Dermis microvascular lymphatic vessel endothelial cell (primary cell): ENCODE measurements around the gene IGLL1. TPM values are rescaled to one million over a fixed set of nuclear protein-coding genes. Genes with fewer than 3 reads are reported as not detected.
"Not testable (repeated sequence)": the region's sequence is repeated elsewhere in the genome, so short reads cannot be mapped to it uniquely, and the experiment has no call there.

Experiments used
- DNase-seq, 2 donors: peaks; one replicate each; pipeline versions ENCODE4 v3.0.0 to v3.0.0-alpha.2; 2010; ENCODE audit warnings: low read depth in 2 of 2
- total RNA-seq: library from RNA; depleted of rRNA; stranded (reverse); fragments of >200 nt; gene quantifications from 2 replicates; pipeline ENCODE4 v1.2.1, GENCODE V29; 2014

IGLL1 gene
- total RNA-seq, 1 donor from 2014 or later, result not detected

- peak; percentile 76 to 93 for DNase-seq
These were observed 11.2 kb upstream of the IGLL1 start for GRCh38 chr22:23591201-23591791.

DNA sequence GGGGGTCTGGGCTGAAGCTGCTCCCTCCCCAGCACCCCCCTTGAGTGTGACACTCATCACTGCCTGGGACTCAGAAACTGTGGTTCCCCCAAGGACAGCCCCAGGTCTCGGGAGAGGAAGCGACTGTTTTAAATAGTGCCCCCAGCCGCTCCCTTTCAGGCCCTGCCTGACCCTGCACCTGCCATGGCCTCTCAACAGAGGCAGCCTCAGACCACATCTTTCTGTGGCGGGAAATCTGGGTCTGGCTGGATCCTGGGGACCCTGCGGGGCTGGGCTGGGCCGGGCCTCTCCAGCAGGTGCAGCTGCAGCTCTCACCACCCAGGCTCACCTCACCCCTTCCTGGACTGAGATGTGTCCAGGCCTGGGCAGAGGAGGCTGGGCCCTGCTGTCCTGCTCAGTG lies 3.7 kb upstream of the IGLL1 start:
- no peak for DNase-seq

DNA sequence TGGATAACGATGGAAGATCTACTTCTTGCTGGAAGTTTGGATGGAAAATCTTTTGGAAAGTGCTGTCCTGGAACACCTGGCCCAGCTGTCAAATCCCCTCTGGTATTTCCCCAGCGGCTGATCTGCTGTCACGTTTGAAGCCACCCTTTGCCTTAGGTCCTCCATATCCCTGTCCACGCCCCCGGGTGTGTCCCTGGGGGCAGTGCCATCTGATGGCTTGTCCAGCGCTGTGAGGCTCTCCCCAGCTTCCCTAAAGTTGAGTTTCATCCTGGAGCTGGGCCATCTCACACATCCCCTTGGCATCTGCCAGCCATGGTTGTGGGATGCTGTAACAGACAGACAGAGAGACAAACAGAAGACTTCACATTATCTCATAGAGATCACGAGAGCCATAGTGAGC lies 3.1 kb upstream of the IGLL1 start:
- DNase-seq, result no peak

GRCh38 chr22:23581260-23581650 lies 1.2 kb upstream of the IGLL1 start:
- no peak for DNase-seq

GRCh38 chr22:23580576-23581259 lies 628 bp upstream of the IGLL1 start:
- DNase-seq, result no peak

DNA sequence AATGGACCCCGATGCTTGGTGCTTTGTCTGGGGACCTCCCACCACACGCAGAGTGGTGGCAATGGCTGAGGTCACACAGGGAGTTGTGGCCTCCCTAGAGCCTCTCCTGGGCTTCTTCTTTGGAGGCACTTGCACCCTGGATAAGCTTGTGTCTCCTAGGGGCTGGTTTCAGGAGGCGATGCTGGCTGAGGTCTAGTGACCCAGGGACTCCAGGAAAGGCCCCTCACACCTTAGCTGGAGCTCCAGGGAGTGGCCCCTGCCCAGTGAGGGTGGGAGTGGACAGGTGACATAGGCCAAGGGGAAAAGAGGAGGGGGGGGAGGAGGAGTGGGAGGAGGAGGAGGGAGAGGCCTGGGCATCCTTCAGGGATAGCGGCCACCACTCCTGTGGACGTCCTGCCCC lies 810 bp downstream of the IGLL1 start:
- no peak for DNase-seq

DNA sequence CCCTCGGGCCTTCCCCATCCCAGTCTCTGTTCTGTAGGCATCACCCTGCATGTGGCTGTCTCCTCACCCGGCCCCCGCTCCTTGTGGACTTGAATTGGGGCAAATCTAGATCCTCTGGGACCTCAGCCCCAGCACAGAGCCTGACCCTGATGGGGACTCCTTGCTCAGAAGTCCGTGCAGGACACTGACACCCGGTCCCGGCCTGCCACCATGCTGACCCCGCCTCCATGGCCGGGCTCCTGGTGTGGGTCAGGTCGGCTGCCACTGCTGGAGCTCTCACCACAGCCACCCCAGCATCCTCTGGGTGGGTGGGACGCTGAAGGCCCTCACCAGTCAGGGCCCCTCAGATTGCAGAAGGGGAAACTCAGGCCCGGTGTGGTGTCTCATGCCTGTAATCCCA lies 1.8 kb downstream of the IGLL1 start:
- no peak for DNase-seq

GRCh38 chr22:23576681-23577080 lies 3.4 kb downstream of the IGLL1 start:
- no peak for DNase-seq

- no peak for DNase-seq
These were observed 4.5 kb downstream of the IGLL1 start for GRCh38 chr22:23575601-23576000.

DNA sequence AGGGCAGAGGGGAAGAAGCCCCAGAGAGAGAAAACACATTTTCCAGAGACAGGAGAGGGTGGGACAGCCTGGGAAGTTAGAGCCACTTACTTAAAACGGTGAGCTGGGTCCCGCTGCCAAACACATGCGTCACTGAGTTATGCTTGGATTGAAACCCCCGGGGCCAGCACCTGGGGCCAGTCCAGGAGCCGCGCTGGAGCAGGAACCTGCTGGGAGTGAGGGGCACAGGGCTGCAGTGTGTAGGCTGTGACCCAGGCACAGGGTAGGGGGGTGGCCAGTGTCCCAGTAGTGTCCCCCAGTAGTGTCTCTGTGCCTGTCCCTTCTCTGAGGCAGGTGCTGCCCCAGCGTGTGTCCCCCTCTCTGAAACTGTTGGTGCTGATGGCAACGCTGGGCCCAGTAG lies 5.2 kb downstream of the IGLL1 start:
- no peak for DNase-seq

- no peak for DNase-seq
These were observed 5.7 kb downstream of the IGLL1 start for GRCh38 chr22:23574371-23574811.

- DNase-seq, result not testable (repeated sequence)
These were observed 6.3 kb downstream of the IGLL1 start for GRCh38 chr22:23573701-23574235.

GRCh38 chr22:23573106-23573505 lies 7.0 kb downstream of the IGLL1 start:
- DNase-seq, result not testable (repeated sequence)

DNA sequence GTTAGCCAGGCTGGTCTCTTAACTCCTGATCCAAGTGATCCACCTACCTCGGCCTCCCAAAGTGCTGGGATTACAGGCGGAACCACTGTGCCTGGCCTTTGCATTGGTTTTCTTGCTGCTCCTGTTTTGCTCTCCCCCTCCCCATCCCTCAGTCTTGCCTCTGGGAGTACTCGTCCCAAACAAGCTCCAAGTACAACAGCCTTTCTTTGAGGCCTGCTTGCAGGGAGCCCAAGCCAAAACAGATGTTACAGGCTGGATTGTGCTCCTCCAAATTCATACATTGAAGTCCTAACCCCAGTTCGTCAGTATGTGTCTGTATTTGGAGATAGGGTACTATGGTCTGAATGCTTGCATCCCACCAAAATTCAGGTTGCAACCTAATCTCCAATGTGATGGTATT lies 8.6 kb downstream of the IGLL1 start:
- DNase-seq, result no peak

- no peak for DNase-seq
These were observed 9.4 kb downstream of the IGLL1 start for GRCh38 chr22:23570681-23571080.

GRCh38 chr22:23569716-23570115 lies 10.4 kb downstream of the IGLL1 start:
- no peak for DNase-seq

GRCh38 chr22:23569291-23569690 lies 10.8 kb downstream of the IGLL1 start:
- no peak for DNase-seq

- no peak for DNase-seq
These were observed 13.2 kb downstream of the IGLL1 start for GRCh38 chr22:23566705-23567475.

DNA sequence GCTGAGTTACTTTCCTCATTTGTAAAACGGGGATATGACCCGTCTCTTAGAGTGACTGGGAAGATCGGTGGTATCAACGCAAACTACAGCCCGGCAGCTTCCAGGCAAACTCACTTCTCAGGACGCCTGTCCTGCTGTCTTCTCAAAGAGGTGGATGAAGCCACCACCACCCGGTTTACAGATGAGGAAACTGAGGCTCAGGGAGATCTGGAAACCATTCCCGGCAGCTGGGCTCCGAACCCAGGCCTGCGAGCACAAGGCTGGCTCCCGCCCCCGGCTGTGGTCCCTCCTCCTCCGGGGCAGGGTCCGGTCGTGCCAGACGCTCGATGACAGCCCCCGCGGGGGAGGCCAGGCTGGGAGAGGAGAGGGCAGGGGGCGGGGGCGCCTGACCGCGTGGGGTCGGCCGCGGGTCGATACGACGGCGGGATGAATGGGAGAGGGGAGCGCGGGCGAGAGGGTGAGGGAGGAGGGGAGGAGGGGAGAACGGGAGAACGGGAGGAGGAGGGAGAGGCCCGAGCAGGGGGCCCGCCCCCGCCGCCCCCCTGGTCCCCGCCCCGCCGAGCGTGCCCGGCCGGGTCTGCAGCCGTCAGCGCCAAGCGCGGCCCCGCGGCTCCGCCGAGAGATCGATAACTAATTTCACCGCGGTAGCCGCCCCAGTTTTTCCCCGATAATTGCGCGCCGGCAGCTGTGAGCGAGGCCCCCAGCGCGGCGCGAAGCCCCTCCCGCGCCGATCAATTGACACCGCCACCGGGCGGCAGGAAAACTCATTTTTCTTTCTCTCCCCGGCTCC lies 14.0 kb downstream of the IGLL1 start:
- no peak for DNase-seq

- peak in 1 of 2 donors; percentile 8 for DNase-seq
These were observed 14.7 kb downstream of the IGLL1 start for GRCh38 chr22:23565305-23565914.

DNA sequence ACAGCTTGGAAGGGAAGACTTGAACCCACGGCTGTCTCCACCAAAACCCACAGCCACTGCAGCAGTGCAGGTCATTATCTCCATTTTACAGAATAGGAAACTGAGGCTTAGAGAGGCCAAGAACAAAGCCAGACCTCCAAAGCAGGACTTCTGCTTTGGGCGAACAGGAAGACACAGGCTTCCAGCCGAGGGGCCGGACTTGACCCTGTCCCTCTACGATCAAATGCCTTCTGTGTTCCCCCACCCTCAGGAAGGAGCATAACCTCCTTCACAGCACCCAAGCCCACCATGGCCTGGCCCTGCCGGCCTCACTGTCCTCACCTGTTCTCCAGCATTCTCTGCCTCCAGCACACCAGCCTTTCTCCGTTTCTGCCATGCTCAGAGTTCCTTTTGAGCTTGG lies 15.8 kb downstream of the IGLL1 start:
- no peak for DNase-seq
